NCI-H460 (cell line): ENCODE data around the gene C17orf75. TPM values are rescaled to one million over a fixed set of nuclear protein-coding genes. Genes with fewer than 3 reads are reported as not detected.

Experiments
- DNase-seq: peaks from one replicate; pipeline ENCODE4 v3.0.0-alpha.2; 2016; ENCODE audit warnings: low read depth; ENCODE audit errors: extremely low read depth
- total RNA-seq: library from RNA; depleted of rRNA; stranded (reverse); fragments of >200 nt; shearing (Covaris generic); gene quantifications from 2 replicates; pipeline ENCODE4 v1.2.3, GENCODE V29; 2014

C17orf75 gene
- total RNA-seq, 1 experiment from 2014 or later = 49.7 TPM

- no peak for DNase-seq
Observed at GRCh38 chr17:32311028-32311536, 30.9 kb downstream of the C17orf75 start.

- no peak for DNase-seq
Observed at GRCh38 chr17:32307658-32308057, 34.3 kb downstream of the C17orf75 start.

- no peak for DNase-seq
Observed at GRCh38 chr17:32305049-32305448, 36.9 kb downstream of the C17orf75 start.

GRCh38 chr17:32303781-32304288, 38.1 kb downstream of the C17orf75 start:
- DNase-seq = no peak

GRCh38 chr17:32302860-32303649, 38.9 kb downstream of the C17orf75 start:
- no peak for DNase-seq

GRCh38 chr17:32302037-32302436, 39.9 kb downstream of the C17orf75 start:
- DNase-seq = no peak

- DNase-seq = no peak
Observed at GRCh38 chr17:32299580-32300164, 42.3 kb downstream of the C17orf75 start.

- DNase-seq = no peak
Observed at GRCh38 chr17:32298721-32299579, 43.0 kb downstream of the C17orf75 start.

GRCh38 chr17:32298298-32298697, 43.7 kb downstream of the C17orf75 start:
- DNase-seq = no peak

- no peak for DNase-seq
Observed at GRCh38 chr17:32297860-32298259, 44.1 kb downstream of the C17orf75 start.

- DNase-seq = no peak
Observed at GRCh38 chr17:32297424-32297823, 44.5 kb downstream of the C17orf75 start.

- DNase-seq = no peak
Observed at GRCh38 chr17:32292094-32292493, 49.9 kb downstream of the C17orf75 start.

GRCh38 chr17:32289471-32290070, 52.4 kb downstream of the C17orf75 start:
- no peak for DNase-seq

GRCh38 chr17:32288615-32289014, 53.4 kb downstream of the C17orf75 start:
- no peak for DNase-seq

GRCh38 chr17:32287804-32288511, 54.0 kb downstream of the C17orf75 start:
- no peak for DNase-seq

- no peak for DNase-seq
Observed at GRCh38 chr17:32286518-32286900, 55.5 kb downstream of the C17orf75 start.

GRCh38 chr17:32285746-32286517, 56.0 kb downstream of the C17orf75 start:
- no peak for DNase-seq

- DNase-seq = no peak
Observed at GRCh38 chr17:32285306-32285705, 56.7 kb downstream of the C17orf75 start.

- no peak for DNase-seq
Observed at GRCh38 chr17:32283745-32284201, 58.2 kb downstream of the C17orf75 start.
